ENCODE measurements around the gene SIM2. TPM values are rescaled to one million over a fixed set of nuclear protein-coding genes. Genes with fewer than 3 reads are reported as not detected.
A peak's percentile ranks its signal among the peaks of the same experiment; 100 is the strongest.

SIM2 gene
- total RNA-seq, 2 donors from 2014 or later, result 1.9 to 4.1 TPM

- Mint-ChIP-seq H3K27me3 (ENCODE audit: low read depth) (no peaks in the 10 kb centered on the region), H3K4me1 (ENCODE audit: low read depth) (no peaks in the 10 kb centered on the region), H3K27ac (no peak overlapping the region), H3K36me3 (ENCODE audit: insufficient read depth in 2 of 2) (no peaks in the 10 kb centered on the region), H3K9me3 (no peaks in the 10 kb centered on the region), H3K4me3 (no peak overlapping the region)
- no peak for DNase-seq
- ATAC-seq (replicated peaks in 1 of 2), result no peak
Observed at GRCh38 chr21:36784947-36785346, 86.0 kb downstream of the SIM2 start.

DNA sequence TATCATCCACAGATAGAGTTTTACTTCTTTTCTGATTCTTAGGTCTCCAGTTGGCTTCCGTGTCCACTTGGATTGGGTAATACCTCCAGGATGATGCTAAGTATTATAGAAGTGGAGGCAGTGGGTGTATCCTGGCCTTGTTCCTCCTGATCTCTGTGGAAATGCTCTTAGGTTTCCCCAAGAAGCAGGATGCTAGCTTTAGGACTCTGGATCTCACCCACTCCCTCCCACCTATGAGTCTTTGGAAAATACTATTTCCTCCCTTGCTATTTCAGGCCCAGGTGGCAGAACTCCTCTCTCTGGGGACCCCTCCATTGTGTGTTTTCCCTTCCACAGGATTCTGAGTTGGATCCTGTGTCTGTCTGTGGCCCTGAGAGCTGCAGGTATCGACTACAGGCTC, 86.7 kb downstream of the SIM2 start:
- no peaks in the 10 kb centered on the region for H3K36me3 Mint-ChIP-seq (ENCODE audit: insufficient read depth in 2 of 2)
- H3K4me1 Mint-ChIP-seq (ENCODE audit: low read depth), result no peaks in the 10 kb centered on the region
- ATAC-seq (replicated peaks in 1 of 2), result no peak
- no peaks in the 10 kb centered on the region for H3K9me3 Mint-ChIP-seq
- no peak overlapping the region for H3K4me3 Mint-ChIP-seq
- no peaks in the 10 kb centered on the region for H3K27me3 Mint-ChIP-seq (ENCODE audit: low read depth)
- H3K27ac Mint-ChIP-seq, result no peak overlapping the region
- DNase-seq, result no peak

- H3K9me3 Mint-ChIP-seq, result no peaks in the 10 kb centered on the region
- H3K4me1 Mint-ChIP-seq (ENCODE audit: low read depth), result no peaks in the 10 kb centered on the region
- H3K27ac Mint-ChIP-seq, result no peak overlapping the region
- peaks cover 0 to 2% of the 10 kb centered on the region in 2 donors for H3K36me3 Mint-ChIP-seq (ENCODE audit: insufficient read depth in 2 of 2)
- ATAC-seq (replicated peaks in 1 of 2) (no peak), DNase-seq (no peak)
- H3K4me3 Mint-ChIP-seq, result no peak overlapping the region
- H3K27me3 Mint-ChIP-seq (ENCODE audit: low read depth), result no peaks in the 10 kb centered on the region
Observed at GRCh38 chr21:36786186-36786585, 87.3 kb downstream of the SIM2 start.

DNA sequence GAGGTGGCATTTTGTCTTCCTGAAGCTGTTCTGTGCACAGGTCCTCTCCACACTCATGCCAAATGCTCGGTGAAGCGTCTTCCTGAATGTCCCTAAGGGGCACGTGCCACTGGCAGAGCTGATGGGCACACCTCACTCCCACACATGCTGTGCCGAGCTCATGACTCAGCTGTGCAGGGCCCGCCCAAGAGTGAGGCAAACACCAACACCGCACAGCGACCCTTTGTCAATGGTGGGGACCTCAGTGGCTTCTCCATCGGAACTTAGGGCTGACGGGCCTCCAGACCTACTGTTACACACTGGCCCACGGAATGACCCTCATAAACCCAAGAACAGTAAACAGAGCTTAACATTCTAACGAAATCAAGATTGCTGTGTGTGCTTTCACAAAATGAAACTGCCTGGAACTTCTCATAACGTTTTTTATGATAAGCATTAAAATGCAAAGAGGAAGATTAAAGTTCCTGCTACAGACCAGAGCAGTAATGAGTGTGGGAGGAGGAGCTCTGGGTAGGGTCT, 89.3 kb downstream of the SIM2 start:
- no peak for ATAC-seq (replicated peaks in 1 of 2)
- no peaks in the 10 kb centered on the region for H3K9me3 Mint-ChIP-seq
- H3K27me3 Mint-ChIP-seq (ENCODE audit: low read depth), result no peaks in the 10 kb centered on the region

GRCh38 chr21:36790616-36791015, 91.7 kb downstream of the SIM2 start:
- H3K27ac Mint-ChIP-seq, result peak overlapping the region; percentile 8
- H3K4me1 Mint-ChIP-seq (ENCODE audit: low read depth), result peaks cover 4% of the 10 kb centered on the region
- H3K4me3 Mint-ChIP-seq, result no peak overlapping the region
- H3K9me3 Mint-ChIP-seq, result no peaks in the 10 kb centered on the region
- ATAC-seq (replicated peaks in 1 of 2), result no peak
- no peak for DNase-seq
- H3K36me3 Mint-ChIP-seq (ENCODE audit: insufficient read depth in 2 of 2), result peaks cover 0 to 2% of the 10 kb centered on the region in 2 donors
- H3K27me3 Mint-ChIP-seq (ENCODE audit: low read depth), result no peaks in the 10 kb centered on the region

More for the DNA sequence above, 89.3 kb downstream of the SIM2 start:
- DNase-seq, result no peak
- Mint-ChIP-seq H3K27ac (no peak overlapping the region), H3K4me1 (ENCODE audit: low read depth) (peaks cover 4% of the 10 kb centered on the region), H3K4me3 (no peak overlapping the region), H3K36me3 (ENCODE audit: insufficient read depth in 2 of 2) (peaks cover 0 to 2% of the 10 kb centered on the region in 2 donors)

GRCh38 chr21:36791180-36791579, 92.3 kb downstream of the SIM2 start:
- H3K9me3 Mint-ChIP-seq, result no peaks in the 10 kb centered on the region
- no peak overlapping the region for H3K4me3 Mint-ChIP-seq
- H3K27ac Mint-ChIP-seq, result peak overlapping the region; percentile 8
- DNase-seq (no peak), ATAC-seq (replicated peaks in 1 of 2) (no peak)
- H3K36me3 Mint-ChIP-seq (ENCODE audit: insufficient read depth in 2 of 2), result peaks cover 2 to 3% of the 10 kb centered on the region in 2 donors
- peaks cover 4% of the 10 kb centered on the region for H3K4me1 Mint-ChIP-seq (ENCODE audit: low read depth)
- H3K27me3 Mint-ChIP-seq (ENCODE audit: low read depth), result no peaks in the 10 kb centered on the region

GRCh38 chr21:36791695-36792470, 93.0 kb downstream of the SIM2 start:
- ATAC-seq (replicated peaks in 1 of 2), result no peak
- Mint-ChIP-seq H3K9me3 (peaks cover 0 to 1% of the 10 kb centered on the region in 2 donors), H3K4me3 (no peak overlapping the region), H3K27ac (no peak overlapping the region), H3K4me1 (ENCODE audit: low read depth) (peaks cover 4% of the 10 kb centered on the region), H3K36me3 (ENCODE audit: insufficient read depth in 2 of 2) (peaks cover 2 to 3% of the 10 kb centered on the region in 2 donors), H3K27me3 (ENCODE audit: low read depth) (no peaks in the 10 kb centered on the region)
- DNase-seq, result no peak

DNA sequence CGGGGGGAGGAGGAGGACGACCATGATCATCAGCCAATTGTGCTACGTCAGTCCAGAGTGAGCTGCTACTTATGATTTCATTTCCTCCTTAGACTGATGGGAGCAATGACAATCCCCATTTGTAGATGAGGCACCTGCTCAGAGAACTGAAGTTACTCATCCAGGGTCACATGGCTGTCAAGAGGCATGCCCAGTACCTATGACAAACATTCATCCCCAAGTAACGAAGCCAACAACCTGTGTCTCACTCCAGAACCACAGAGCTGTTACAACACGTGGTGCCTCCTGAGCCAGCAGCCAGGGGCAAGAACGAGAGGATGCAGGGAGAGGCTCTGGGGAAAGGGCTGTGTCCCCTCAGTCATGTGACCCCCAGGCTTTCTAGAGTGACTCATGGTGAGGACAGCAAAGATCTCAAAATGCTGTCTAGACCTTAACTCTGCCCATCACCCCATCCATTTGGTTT, 93.6 kb downstream of the SIM2 start:
- Mint-ChIP-seq H3K9me3 (peaks cover 1 to 2% of the 10 kb centered on the region in 2 donors), H3K4me3 (no peak overlapping the region), H3K27me3 (ENCODE audit: low read depth) (no peaks in the 10 kb centered on the region), H3K4me1 (ENCODE audit: low read depth) (peaks cover 4% of the 10 kb centered on the region), H3K27ac (no peak overlapping the region), H3K36me3 (ENCODE audit: insufficient read depth in 2 of 2) (peaks cover 2 to 3% of the 10 kb centered on the region in 2 donors)
- ATAC-seq (replicated peaks in 1 of 2) (peak; percentile 76 to 91), DNase-seq (peak; percentile 2 to 5)

DNA sequence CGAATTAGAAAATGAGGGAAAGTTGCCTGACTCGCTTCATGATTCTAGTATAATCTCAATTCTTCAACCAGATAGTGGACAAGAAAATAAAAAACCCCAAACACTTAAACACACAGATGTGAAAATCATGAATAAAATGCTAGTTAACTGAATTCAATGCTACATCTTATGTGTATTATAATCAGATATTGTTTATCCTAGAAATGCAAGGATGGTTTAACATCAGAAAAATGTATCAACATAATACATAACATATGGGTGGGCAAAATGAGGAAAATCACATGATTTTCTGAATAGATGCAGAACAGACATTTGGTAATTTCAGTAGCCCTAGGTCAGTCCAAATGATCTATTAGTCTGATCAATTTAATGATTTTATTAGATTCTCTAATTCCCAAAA, 97.2 kb downstream of the SIM2 start:
- H3K4me1 Mint-ChIP-seq (ENCODE audit: low read depth), result peaks cover 4% of the 10 kb centered on the region
- H3K9me3 Mint-ChIP-seq, result peaks cover 10 to 13% of the 10 kb centered on the region in 2 donors
- no peaks in the 10 kb centered on the region for H3K27me3 Mint-ChIP-seq (ENCODE audit: low read depth)
- no peak overlapping the region for H3K27ac Mint-ChIP-seq
- ATAC-seq (replicated peaks in 1 of 2), result no peak
- peaks cover 8 to 16% of the 10 kb centered on the region in 2 donors for H3K36me3 Mint-ChIP-seq (ENCODE audit: insufficient read depth in 2 of 2)
- DNase-seq, result no peak
- no peak overlapping the region for H3K4me3 Mint-ChIP-seq

- Mint-ChIP-seq H3K27me3 (ENCODE audit: low read depth) (no peaks in the 10 kb centered on the region), H3K27ac (no peak overlapping the region), H3K36me3 (ENCODE audit: insufficient read depth in 2 of 2) (peaks cover 8 to 16% of the 10 kb centered on the region in 2 donors), H3K9me3 (peaks cover 10 to 13% of the 10 kb centered on the region in 2 donors), H3K4me1 (ENCODE audit: low read depth) (no peaks in the 10 kb centered on the region), H3K4me3 (no peak overlapping the region)
- no peak for ATAC-seq (replicated peaks in 1 of 2)
- DNase-seq, result no peak
Observed at GRCh38 chr21:36798491-36798890, 99.6 kb downstream of the SIM2 start.

Other genes with a start within 250 kb of the SIM2 start
- not detected for gene CLDN14, start 219.0 kb upstream of the SIM2 start, total RNA-seq